Tibial nerve (tissue), 4 donors: ENCODE measurements around the gene ALOX15B.

Source experiments
- EP300 ChIP-seq, 2 donors: sonication (generic); formaldehyde crosslinking; IDR thresholded peaks; one replicate each; pipeline ENCODE4 v1.6.1; 2017; ENCODE audit warnings: antibody characterized with exemption in 2 of 2, mild to moderate bottlenecking in 1 of 2
- TF ChIP-seq, protein P1 (sequence below), 5 experiments: fragments of 200-600 bp in 3 of 5; fragments of 450-650 bp in 2 of 5; sonication (generic) in 3 of 5; IDR thresholded peaks; one replicate each; pipeline ENCODE4 v1.5.1; 2016 to 2019; ENCODE audit warnings: antibody characterized with exemption in 5 of 5, mild to moderate bottlenecking in 3 of 5, moderate library complexity in 2 of 5

DNA sequence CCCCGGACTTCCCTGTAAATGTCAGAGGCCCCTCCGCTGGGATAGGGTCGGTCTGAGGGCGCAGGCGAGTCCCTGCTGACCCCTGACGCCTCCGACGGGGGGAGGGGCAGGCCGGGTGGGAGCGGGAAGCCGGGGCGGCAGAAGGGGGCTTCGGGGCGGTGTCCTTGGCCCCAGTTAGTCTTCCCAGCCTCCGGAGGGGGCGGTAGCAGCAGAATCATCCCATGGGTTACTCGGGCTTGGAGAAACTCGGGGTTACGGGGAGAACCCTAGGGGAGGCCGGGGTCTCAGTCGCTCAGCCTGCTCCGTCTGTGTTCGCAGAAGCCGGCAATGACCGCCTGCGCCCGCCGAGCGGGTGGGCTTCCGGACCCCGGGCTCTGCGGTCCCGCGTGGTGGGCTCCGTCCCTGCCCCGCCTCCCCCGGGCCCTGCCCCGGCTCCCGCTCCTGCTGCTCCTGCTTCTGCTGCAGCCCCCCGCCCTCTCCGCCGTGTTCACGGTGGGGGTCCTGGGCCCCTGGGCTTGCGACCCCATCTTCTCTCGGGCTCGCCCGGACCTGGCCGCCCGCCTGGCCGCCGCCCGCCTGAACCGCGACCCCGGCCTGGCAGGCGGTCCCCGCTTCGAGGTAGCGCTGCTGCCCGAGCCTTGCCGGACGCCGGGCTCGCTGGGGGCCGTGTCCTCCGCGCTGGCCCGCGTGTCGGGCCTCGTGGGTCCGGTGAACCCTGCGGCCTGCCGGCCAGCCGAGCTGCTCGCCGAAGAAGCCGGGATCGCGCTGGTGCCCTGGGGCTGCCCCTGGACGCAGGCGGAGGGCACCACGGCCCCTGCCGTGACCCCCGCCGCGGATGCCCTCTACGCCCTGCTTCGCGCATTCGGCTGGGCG is 35.9 kb upstream of the ALOX15B start:
- TF ChIP-seq, protein P1, sequence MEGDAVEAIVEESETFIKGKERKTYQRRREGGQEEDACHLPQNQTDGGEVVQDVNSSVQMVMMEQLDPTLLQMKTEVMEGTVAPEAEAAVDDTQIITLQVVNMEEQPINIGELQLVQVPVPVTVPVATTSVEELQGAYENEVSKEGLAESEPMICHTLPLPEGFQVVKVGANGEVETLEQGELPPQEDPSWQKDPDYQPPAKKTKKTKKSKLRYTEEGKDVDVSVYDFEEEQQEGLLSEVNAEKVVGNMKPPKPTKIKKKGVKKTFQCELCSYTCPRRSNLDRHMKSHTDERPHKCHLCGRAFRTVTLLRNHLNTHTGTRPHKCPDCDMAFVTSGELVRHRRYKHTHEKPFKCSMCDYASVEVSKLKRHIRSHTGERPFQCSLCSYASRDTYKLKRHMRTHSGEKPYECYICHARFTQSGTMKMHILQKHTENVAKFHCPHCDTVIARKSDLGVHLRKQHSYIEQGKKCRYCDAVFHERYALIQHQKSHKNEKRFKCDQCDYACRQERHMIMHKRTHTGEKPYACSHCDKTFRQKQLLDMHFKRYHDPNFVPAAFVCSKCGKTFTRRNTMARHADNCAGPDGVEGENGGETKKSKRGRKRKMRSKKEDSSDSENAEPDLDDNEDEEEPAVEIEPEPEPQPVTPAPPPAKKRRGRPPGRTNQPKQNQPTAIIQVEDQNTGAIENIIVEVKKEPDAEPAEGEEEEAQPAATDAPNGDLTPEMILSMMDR (IDR thresholded peaks at IDR 0.05) = no peak
- no peak for TF ChIP-seq EP300 (IDR thresholded peaks at IDR 0.05)
